Fibroblast of peridontal ligament (primary cell): Measurements from ENCODE around the gene CLK2.
"Not testable (repeated sequence)": the region's sequence is repeated elsewhere in the genome, so short reads cannot be mapped to it uniquely, and the experiment has no call there.

Experiments
- DNase-seq: peaks from one replicate; pipeline ENCODE4 v3.0.0-alpha.2; 2010; ENCODE audit errors: extremely low read depth

The CLK2 gene

DNA sequence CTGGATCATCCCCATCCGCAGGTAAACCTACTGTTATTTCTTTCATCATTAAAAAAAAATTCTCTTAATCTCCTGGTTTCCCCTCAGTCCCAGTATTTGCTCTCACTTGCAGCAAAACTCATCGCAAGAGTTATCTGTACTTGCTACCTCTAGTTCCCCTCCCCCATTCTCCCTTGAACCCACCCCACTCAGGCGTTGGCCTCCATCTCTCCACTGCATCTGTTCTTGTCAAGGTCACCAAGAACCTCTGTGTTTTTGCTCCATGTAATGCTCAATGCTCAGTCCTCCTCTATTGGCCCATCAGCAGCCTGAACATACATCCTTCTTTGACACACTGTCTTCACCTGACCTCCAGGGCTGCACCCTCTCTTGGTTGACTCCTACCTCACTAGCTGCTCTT lies 23.4 kb upstream of the CLK2 start:
- DNase-seq, result no peak

DNA sequence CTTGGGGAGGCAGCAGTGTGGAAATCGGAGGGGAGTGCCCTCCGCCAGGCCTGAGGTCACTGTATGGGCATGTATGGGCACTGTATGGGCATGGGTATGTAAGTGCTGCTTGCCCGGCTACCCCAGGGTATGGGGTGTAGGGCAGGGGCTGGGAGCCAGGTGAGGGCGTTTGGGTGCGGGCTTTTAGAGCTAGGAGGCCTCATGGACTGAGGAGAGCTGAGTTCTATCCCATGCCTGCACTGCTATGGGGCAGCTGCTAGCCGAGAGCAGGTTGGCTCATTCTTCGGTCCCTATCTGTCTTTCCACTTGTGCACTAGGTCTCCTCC lies 22.6 kb upstream of the CLK2 start:
- DNase-seq, result no peak

DNA sequence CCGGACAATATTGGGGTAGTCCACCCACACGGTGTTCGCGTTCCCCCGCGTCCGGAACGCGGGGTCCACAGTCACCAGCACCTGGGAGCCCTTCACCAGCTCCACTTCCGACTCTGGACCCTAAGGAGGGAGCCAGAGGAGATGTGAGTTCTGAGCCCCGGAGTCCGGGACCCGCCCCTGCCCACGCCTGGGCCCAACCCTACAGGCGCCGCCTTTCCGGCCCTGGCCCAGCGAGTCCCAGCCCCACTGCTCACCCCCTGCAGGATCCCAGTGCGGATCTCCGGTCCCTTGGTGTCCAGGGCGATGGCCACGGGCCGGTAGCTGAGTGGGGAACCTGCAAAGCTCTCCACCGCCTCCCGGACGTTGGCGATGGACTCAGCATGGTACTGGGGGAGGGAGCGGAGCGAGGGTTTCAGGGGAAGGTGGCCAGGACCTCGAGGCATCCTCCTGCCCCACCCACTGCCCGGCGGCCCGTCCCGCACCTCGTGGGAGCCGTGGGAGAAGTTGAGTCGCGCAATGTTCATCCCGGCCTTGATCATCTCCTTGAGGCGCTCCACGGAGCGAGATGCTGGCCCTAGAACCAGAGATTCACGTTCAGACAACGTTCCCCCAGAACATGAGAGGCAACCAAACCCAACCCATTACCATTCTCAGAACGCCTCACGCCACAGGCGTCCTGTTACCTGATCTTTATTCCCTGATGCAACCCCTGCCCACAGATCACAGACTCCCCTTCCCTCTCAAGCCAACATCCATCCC lies 22.1 kb upstream of the CLK2 start:
- DNase-seq, result no peak

DNA sequence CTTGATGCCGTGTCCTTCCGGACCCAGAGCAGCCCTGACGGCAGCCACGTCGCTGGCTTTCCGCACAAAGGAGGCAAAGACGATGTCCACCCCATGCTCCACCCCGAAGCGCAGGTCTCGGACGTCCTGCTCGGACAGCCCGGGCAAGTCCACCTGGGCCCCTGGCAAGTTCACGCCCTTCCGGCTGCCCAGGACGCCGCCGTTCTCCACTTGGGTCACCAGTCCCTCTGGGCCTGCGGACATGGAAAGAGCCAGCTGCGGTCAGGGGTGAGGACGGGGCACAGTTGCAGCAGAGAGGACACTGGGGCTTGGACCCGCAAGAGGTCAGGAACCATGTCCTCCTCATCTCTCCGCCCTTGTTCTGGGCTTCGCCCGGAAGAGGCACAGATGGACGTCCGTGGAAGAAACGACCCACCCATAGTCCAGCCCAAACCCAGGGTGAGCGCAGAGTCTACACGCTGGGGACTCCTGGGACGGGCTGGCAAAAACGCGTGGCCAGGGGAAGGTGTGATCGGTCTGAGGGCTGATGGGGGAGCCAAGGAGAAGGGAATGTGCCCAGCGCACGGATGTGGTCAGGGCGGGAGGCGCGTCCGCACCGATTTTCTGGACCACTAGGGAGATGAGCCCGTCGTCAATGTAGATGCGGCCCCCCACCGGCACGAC lies 21.3 kb upstream of the CLK2 start:
- DNase-seq, result no peak

DNA sequence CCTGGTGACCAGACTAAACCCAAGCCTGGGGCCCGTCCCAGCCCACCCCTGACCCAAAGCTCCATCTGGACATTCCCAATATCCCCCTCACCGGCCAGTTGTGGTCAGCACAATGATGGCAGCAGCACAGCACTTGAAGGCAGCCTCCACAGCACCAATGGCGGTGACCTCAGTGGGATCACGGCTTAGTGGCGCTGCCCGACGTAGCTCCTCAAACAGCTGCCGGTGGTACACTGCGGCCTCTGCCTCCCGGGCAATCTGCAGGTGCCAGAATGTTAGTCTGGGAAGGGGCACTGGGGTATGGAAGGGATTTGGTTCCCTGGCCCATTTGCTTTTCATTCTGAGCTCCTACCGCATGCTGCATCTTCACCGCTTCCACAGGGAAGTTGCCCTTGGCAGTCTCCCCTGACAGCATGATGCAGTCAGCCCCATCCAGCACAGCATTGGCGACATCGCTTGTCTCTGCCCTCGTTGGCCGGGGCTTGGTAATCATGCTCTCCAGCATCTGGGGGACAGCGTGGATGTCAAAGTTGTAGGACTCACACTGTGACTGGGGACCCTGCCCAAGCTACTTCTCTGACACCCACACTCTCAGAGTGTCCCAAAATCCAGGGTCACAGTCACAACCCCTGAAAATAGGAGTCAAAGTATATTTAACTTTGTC lies 19.9 kb upstream of the CLK2 start:
- DNase-seq, result no peak

DNA sequence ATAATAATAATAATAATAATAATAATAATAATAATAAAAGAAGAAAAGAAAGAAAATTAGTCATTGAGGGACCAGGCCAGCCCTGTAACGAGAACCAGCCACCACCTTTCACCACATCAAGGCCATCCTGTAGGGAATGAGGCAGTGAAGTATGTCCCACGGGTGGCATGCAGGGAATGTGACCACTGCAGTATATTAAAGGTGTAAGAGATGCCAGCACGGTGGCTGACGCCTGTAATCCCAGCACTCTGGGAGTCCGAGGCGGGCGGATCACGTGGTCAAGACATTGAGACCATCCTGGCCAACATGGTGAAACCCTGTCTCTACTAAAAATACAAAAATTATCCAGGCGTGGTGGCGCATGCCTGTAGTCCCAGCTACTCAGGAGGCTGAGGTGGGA lies 17.7 kb upstream of the CLK2 start:
- not testable (repeated sequence) for DNase-seq

DNA sequence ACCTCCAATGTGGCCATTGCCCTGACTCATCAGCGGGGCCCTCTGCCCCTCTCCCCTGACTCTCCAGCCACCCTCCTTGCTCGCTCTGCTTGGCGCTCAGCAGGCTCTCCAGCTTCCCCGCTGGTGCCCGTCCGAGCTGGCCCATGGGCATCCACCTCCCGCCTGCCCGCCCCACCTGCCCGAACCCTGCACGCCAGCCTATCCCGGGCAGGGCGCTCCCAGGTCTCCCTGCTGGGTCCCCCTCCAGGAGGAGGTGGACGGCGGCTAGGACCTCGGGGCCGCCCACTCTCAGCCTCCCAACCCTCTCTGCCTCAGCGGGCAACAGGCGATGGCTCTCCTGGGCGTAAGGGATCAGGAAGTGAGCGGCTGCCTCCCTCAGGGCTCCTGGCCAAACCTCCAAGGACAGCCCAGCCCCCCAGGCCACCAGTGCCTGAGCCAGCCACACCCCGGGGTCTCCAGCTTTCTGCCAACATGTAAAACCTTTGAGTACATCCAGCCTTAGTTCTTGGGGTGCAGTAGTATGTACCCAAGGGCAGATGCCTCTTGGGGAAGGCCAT lies 14.8 kb upstream of the CLK2 start:
- no peak for DNase-seq

DNA sequence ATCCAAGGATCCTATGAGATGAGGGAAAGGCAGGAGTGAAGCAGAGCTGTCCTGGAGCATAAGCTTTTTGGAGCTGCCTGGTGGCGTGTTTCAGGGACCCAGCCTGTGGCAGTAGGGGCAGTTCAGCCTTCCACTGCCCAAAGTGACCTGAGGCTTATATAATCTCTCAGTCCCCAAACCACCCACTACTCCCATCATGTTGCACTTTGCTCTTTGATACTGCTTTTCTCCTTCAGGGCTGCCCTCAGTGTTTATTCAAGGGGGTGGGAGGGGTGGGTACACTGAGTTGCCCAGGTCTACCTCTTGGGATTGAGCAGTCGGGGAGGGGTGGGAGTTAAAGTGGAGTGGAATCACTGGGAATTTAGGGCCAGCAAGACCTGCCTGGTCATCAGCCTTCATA lies 13.2 kb upstream of the CLK2 start:
- DNase-seq, result no peak

DNA sequence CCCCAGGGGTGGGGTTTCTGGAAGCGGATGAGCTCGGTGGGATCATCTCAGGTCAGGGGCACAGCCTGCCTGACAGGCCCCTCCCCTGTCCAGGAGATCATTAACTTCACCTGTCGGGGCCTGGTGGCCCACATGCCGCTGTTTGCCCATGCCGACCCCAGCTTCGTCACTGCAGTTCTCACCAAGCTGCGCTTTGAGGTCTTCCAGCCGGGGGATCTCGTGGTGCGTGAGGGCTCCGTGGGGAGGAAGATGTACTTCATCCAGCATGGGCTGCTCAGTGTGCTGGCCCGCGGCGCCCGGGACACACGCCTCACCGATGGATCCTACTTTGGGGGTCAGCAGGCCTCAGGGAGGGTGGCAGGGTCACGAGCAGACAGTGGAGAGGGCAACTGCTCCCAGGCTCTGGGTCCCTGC lies 12.3 kb upstream of the CLK2 start:
- no peak for DNase-seq

DNA sequence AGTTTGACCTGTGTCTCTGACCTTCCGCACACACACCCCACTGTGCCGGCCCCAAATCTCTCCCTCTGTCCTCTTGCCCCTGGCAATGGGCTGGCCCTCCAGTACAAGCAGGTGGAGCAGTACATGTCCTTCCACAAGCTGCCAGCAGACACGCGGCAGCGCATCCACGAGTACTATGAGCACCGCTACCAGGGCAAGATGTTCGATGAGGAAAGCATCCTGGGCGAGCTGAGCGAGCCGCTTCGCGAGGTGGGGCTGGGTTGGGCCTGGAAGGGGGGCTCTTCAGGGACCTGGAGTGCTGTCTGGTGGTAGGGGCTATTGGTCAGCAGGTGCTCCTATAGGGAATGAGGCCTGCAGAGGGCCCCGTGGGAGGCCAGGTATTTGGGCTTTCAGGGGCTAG lies 11.8 kb upstream of the CLK2 start:
- DNase-seq, result no peak

DNA sequence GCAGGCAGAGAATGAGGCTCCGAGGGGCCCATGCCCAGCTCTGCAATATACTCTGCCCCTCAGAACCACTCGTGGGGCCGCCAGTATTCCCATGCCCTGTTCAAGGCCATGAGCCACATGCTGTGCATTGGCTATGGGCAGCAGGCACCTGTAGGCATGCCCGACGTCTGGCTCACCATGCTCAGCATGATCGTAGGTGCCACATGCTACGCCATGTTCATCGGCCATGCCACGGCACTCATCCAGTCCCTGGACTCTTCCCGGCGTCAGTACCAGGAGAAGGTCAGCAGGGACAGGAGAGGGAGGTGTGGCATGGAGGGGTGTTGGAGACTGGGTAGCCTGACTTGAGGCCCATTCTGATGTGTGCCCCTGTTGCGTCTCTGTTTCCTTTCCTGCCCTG lies 11.2 kb upstream of the CLK2 start:
- DNase-seq, result no peak

DNA sequence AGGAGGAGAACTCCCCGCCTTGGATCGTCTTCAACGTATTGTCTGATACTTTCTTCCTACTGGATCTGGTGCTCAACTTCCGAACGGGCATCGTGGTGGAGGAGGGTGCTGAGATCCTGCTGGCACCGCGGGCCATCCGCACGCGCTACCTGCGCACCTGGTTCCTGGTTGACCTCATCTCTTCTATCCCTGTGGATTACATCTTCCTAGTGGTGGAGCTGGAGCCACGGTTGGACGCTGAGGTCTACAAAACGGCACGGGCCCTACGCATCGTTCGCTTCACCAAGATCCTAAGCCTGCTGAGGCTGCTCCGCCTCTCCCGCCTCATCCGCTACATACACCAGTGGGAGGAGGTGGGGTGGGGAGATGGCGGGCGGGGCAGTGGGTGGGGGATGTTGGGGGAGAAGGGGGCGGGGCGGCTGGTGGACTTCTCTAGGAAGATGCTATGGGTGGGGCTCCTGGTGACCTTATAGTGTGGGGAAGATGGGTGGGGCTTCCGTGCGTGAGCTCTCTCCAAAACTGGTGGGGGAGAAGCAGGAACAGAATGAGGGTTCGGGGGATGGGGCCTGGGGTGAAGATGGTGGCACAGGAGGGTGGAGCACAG lies 9.3 kb upstream of the CLK2 start:
- no peak for DNase-seq

DNA sequence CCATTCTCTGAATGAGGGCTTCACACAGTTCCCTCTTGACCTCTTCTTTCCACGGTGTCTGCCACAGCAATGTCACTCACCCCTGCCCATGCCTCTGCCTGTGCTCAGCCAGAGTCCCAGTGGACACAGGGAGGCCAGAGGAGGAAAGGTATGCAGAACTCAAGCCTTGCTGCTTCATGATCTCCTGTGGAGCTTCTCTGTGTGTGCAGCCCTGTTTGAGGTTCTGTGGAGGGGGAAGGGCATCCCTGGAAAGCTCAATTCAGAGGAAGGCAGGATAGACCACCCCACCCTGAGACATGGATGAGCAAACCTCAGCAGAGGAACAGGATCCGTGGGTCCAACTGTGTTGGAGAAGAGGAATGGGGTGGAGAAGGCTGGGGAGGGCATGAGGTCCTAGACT lies 6.0 kb upstream of the CLK2 start:
- no peak for DNase-seq

DNA sequence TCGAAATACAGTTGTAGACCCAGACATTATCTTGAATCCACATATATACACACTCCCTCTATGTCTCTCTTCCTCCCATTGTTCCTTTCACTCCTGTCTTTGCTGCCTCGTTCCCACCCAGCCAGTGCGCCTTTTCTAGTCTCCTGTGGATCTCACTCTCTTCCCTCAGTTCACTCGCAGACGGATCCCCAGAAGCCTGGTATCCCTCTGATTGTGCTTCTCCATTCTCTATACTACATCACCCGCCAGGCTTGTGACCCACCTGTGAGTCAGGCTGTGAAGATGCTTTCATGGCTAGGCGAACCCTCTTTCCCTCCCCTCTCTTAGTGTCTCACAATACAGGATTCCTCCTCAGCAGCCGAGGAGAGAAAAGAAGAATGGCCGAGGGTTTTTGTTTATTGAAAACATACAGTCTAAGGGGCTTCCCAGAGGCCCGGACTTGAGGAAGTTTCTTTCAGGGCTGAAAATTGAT lies 5.4 kb upstream of the CLK2 start:
- DNase-seq, result no peak

DNA sequence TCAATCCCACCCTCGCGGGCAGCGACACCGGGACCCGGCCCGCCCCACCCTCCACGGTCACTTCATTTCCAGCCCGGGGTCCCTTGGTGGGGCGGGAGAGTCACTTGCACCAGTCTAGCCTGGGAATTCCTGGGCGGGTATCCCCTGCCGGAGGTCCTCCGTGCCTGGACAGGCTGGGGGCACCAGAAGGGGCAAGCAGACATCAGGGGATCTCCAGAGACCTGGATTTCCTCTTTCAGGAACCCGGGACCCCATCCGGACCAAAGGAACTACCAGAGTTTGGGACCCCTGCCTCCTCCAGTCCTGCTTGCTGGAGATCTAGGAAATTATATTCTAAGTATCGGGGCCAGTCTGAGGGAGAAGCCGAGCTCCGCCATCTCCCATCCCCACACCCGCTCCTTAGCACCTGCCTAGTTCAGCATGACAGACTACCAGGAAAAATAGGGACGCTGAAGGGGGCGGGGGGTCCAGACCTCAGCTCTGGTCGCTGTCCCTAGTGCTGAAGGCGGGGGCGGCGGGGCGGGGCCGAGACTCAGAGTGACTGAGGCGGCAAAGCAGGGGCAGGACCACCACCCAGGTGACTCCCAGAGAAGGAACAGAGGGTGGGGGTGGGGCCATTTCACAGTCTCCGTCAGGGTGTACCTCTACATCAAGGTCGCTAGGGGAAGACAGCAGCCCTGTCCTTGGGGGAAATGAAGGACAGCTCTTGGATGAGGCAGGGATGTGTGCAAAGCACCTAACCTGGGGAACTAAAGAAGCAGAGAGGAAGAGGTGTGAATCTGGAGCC lies 4.8 kb upstream of the CLK2 start:
- DNase-seq, result no peak

DNA sequence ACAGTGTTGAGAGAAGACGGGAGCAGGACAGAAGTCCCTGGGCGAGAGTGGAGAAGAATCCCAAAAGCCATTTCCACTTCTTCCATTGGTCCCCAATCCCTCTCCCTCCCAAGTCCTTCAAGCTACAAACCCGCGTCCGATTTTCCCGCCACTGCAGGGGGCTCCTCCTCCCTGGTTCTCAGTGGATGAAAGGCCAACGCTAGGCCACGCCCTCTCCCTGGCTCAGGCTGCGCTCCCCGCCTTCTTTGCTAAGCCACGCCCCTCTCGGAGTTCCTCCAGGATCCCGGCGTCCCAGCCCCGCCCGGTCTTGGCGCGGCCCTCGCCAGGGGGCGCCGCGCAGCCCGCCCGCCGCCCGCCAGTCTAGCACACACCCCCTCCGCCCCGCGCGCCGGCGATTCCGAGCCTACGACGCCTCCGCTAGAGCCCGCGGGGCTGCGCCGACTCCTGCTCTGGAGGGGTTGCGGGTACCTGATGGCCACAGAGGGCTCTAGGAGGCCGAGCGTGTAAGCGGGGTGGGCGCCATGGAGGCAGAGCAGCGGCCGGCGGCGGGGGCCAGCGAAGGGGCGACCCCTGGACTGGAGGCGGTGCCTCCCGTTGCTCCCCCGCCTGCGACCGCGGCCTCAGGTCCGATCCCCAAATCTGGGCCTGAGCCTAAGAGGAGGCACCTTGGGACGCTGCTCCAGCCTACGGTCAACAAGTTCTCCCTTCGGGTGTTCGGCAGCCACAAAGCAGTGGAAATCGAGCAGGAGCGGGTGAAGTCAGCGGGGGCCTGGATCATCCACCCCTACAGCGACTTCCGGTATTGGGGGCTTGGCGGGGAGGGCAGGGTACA lies 4.0 kb upstream of the CLK2 start, which contains the start of gene HCN3:
HCN3 (plus strand) TSS at position 394 of the 832 bp plus-strand sequence; CDS start at position 522, 128 bp downstream.
- DNase-seq, result peak; percentile 94

DNA sequence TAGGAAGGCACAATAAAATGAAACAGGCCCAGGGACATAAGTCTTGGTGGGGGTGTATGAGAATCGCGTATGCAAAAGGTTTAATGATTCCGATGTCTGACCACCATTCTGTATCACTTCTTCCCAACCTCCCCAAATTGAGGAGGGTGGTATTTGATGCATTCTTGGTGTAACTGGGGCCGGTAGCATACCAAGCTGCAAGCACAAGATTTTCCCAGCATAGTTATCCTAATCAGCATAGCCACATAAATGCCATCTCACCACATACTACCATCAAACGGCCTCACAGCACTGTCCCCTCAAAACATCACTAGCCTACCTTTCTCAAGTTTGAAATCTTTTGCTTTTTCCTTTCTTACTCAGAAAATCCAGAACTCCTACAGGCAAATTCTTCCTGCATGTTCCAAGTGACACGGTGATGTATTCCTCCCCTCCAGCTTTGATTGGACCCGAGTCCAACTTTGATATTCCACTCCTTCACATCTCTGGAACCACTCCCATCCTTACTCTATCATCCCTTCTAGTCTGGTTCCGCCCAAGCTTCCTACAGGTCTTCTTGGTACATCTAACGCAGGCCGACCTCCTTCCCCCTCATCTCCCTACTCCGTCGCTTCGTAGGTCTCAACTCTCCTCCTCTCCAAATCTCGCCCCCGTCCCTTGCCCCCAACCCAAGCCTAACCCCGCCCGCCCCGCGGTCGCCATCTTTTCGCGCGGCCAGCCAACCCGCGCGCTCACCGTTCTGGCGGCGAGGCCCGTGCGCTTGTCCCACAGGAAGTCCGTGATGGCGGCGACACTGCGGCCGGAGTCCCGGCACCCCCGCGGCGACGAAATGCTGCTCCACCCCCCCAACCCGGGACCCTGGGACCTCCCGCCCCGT lies 600 bp downstream of the CLK2 start:
- DNase-seq, result peak; percentile 57

DNA sequence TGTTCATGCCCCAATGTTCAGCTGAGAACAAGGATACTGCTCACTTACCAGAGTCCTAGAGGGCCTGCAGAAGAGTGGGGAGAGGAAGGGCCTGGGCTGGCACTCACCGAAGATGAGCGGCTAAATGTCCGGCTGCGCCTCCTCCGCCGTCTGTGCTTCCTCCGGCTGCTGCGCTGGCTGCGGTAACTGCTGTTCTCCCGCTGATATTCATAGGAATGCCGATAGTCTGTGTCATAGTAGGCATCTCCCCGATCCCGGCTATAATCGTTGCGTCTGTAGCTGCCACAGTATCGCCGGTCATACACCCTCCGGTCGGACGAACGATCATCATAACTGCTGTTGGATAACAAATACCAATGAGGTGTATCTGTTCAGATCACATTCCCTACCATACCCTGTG lies 3.9 kb downstream of the CLK2 start:
- no peak for DNase-seq

DNA sequence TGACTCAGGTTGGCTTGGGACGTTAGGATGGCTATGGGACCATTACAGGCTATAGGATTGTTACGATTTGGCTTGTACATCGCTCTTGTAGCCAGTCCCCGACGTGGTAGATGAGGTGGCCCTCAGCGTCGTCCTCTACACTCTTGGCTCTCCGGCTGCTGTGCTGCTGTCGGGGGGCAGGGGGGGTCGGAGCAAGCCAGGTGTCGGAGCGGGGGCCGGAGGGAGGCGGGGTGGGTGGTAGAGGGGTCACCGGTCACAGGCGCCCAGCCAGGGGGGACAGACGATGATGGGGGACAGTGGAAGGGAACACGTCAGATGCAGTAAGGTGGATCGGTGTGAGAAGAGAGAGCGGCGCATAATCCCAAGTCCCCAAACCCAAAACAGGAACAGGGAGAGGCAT lies 4.7 kb downstream of the CLK2 start:
- DNase-seq, result no peak

DNA sequence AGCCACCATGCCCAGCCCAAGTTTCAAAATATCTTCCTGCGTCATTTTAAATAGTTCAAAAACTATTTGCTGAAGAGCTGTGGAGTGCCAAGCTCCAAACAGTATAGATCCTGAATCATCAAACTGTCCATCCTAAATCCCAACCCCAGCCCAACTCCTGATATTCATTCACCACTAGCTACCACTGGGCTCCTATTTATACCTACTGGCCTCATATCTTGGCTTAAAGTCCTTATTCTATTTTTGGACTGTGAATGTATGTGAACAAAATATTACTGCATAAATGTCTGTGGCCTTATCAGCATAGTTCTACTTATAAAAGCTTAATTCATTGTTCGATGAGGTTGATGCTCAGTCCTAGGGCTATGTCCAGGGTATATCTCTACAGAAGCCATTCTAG lies 5.9 kb downstream of the CLK2 start:
- no peak for DNase-seq
